Activated naive CD8-positive, alpha-beta T cell treated with anti-CD3 and anti-CD28 coated beads, Interleukin-2, amount 50 U/mL, for 16 hours (primary cell): ENCODE results near the gene ARHGEF19.
A peak's percentile ranks its signal among the peaks of the same experiment; 100 is the strongest.
"Not testable (repeated sequence)": the region's sequence is repeated elsewhere in the genome, so short reads cannot be mapped to it uniquely, and the experiment has no call there.

Experiments used
- DNase-seq: peaks from one replicate; pipeline ENCODE4 v3.0.0-alpha.2; 2020; ENCODE audit warnings: low read depth, low spot score

The ARHGEF19 gene

DNA sequence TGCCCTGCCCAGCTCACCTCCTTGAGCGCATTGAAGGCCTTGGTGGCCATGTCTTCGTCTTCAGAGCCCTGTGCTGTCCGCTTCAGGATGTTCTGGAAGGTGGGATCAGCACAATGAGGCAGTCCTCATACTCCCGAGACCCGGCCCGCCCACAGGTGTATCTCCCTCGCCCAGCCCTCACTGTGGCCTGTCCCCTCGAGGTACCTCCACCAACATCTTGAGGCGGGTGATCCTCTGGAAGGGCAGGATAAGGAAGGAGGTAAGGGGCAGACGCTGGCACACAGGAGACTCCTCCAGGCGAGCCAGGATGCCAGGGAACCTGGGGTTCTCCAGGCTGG, 7.1 kb downstream of the ARHGEF19 start:
- no peak for DNase-seq

- no peak for DNase-seq
These were observed 7.7 kb downstream of the ARHGEF19 start for GRCh38 chr1:16204634-16205333.

GRCh38 chr1:16204216-16204615, 8.2 kb downstream of the ARHGEF19 start:
- no peak for DNase-seq

DNA sequence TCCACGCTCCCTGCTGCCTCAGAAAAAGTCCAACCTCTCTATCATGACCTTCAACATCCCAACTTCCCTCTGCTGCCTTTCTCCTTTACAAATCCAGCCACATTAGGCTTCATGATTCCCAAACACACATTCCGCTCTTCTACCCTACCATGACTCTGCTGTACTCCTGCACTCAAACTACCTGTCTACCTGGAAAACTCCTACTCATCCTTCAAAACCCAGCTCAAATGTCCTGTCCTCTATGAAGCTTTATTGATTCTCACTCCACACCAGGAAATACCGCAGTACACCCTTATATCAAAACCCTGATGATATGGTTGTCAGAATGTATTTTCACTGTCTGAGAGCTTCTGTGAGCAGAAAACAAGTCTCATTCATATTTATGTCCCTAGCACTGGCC, 8.9 kb downstream of the ARHGEF19 start:
- DNase-seq: no peak

DNA sequence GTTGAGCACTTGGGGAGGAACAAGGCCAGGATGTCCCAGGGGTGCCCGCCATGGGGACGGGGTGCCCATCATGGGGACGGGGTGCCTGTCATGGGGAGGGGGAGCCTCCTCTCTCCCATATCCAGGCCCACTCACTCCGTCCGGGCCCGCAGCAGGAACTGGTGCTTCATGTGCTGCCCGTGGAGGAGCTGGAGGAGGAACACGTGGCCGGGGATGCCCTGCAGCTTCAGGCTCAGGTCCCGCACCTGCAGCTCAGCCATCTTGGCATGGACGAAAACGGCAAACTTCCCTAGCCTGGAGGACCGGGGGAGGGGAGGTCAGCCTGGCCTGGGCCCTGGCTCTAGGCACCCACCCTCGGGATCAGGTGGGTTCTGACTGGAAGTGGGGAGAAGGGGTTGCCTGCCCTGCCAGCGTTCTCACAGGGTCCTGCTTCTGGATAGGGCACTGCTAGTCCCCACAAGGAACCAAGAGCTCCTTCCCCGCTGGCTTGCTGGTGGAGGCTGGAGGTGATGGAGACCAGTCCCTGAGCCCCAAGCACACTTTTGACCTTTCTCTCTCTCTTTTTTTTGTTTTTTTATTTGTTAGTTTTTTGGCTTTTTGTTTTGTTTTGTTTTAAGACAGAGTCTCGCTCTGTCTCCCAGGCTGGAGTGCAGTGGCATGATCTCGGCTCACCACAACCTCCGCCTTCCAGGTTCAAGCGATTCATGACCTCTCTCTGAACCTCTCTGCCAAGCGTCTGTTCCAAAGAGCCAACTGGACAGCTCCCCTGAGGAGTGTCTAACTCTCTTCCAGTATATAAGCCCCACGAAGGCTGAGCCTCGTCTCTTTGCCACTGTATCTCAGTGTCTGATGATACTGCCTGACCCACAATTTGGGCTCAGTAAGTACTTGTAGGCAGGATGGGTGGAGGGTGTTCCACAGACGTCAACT, 9.9 kb downstream of the ARHGEF19 start:
- no peak for DNase-seq

DNA sequence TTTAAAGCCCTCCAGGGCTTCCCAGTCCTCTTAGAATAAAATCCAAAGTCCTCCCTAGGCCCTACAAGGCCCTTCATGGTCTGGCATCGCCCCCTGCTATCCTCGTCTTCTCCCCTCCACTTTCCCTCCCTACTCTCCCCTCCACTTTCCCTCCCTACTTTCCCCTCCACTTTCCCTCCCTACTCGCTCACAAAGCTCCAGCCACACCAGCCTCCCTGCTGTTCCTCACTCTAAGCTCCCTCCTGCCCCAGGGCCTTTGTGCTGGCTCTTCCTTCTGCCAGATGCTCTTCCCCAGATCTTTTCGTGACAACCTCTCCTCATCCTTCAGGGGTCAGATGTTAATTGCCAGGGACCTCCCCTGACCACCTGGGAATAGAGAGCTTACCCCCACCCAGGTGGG, 12.8 kb downstream of the ARHGEF19 start:
- no peak for DNase-seq

- no peak for DNase-seq
These were observed 13.3 kb downstream of the ARHGEF19 start for GRCh38 chr1:16199157-16199501.

- no peak for DNase-seq
These were observed 13.9 kb downstream of the ARHGEF19 start for GRCh38 chr1:16198444-16199156.

GRCh38 chr1:16196874-16197273, 15.6 kb downstream of the ARHGEF19 start:
- DNase-seq: no peak

- DNase-seq: not testable (repeated sequence)
These were observed 16.3 kb downstream of the ARHGEF19 start for GRCh38 chr1:16196139-16196538.

DNA sequence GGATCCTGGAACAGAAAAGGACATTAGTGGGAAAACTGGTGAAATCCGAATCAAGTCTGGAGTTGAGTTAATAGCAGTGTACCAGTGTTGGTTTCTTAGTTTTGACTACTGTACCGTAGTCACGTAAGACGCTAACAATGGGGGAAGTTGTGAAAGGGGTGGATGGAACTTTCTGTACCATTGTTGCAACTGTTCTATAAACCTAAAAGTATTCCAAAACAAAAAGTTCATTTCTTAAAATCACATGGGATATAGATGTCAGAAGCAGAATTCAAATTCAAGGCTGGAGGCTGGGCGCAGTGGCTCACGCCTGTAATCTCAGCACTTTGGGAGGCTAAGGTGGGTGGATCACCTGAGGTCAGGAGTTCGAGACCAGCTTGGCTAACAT, 16.9 kb downstream of the ARHGEF19 start:
- DNase-seq: no peak

DNA sequence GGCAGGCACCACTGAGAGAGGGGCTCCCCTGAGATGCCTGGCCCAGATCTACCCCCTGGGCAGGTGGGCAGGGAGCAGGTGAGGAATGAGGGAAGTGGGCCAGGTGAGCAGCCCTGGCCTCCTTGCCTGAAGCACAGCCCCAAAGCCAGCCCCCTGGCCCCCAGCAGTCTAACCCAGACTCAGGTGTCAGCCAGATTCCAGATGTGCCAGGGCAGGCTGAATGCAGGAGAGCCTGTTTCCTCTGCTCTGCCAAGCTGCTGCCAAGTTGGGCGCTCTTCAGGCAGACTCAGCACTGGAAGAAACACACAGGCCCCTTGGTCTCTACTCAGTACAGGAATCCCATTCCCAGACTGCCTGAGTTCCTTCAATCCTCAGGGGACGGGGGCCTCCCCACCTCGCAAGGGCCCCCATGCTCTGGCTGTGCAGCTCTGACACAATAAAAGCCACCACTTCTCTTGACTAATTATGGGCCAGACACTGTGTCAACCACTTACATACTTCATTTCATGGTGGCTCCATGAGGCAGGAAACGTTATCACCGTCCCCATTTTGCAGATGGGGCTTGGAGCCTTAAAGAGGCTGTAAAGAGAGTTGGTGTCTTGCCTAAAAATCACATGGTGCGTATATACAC, 20.4 kb downstream of the ARHGEF19 start:
- DNase-seq: no peak

DNA sequence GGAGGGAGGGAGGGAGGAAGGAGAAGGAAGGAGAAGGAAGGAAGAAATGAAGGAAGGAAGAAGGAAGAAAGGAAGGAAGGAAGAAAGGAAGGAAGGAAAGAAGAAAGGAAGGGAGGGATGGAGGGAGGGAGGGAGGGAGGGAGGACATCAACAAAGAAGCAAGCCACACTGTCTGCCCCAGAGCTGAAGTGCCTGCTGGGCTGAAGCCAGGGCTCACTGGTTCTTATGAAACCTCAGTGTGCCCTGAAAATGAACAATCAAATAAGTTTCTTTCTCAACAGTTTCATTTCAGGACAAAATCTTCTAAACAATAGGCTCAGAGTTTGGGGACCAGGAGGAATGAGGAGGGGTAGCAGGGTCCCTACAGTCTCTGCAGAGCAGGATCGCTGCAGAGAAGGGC, 21.1 kb downstream of the ARHGEF19 start:
- no peak for DNase-seq

- no peak for DNase-seq
These were observed 22.4 kb downstream of the ARHGEF19 start for GRCh38 chr1:16189921-16190621.

DNA sequence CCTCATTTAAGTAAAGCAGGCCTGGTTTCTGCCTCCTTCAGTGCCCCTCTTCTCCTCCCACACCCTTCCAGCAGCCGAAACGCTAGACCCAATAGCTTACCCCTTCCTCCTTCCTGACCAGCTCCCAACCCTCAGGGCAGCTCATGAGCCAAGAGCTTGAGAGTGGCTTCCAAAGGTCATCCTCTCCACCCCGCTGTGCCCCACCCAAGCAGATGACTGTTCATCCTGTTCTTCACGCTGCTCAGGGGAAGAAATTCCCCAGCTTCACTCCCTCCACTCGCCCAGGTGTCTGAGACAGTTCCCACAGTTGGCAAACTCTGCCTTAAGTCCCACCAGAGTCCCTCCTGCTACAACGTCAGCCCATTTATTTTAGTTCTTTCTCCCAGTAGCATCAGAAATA, 23.4 kb downstream of the ARHGEF19 start:
- no peak for DNase-seq

GRCh38 chr1:16187748-16188401, 24.6 kb downstream of the ARHGEF19 start:
- peak; percentile 58 for DNase-seq

DNA sequence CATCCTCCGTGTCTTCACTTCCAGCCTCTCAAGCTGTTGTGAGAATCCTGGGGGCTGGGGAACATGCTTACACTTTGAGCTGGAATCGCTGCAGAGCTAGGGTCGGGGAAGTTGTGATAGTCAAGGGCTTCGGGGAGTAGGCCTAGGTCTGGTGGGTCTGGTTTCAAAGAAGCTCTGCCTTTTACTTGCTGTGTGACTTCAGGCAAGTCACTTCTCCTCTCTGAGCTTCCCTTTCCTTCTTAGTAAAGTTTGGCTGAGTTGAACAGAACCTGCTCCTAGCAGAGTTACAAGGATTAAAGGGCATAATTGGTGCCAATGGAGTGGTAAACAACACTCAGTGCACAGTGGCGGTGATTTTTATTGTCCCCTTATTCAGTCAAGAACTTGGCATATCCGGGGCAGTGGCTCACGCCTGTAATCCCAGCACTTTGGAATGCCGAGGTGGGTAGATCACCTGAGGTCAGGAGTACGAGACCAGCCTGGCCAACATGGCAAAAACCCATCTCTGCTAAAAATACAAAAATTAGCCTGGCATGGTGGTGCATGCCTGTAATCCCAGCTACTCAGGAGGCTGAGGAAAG, 25.7 kb downstream of the ARHGEF19 start:
- no peak for DNase-seq

DNA sequence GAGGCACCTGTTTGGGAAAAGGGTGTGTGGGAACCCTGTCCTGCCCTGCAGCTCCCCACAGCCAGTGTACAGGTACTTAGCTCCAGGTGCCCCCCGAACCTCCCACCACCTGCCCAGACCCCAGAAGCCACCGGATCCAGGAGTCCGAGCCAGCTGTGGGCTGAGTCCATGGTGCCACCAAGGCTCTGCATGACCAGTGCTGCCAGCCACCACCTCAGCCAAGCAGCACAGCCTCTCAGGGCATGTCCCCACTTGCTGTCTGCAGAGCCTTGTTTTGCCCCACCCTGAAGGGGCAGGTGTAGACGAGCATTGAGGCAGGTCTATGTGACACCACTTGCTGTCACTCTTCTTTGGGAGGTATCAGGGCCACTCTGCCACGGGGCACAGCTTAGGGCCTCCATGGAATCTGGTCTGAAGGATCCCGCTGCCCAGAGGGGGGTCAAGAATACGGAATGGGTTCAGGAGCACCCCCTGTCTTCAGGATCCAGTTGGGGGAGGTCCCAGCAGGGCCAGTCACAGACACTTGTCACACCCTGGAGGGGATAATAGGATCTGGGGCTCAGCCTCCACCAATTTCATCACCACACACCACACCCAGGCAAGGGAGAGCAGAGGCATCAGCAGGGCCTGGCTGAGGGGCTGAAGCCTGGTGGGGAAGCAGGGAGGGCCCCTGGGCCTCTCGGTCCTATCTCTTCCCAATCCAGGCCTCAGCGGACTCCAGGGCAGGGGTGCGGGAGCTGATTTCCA, 27.7 kb downstream of the ARHGEF19 start:
- DNase-seq: no peak

GRCh38 chr1:16183765-16184556, 28.5 kb downstream of the ARHGEF19 start:
- DNase-seq: no peak
